ENCODE data around the gene TRIB2. TPM values are rescaled to one million over a fixed set of nuclear protein-coding genes. Genes with fewer than 3 reads are reported as not detected.

The TRIB2 gene
- total and polyA plus RNA-seq, 2 donors (not counting 3 experiments of a cell fraction or from before 2014, with no cell fraction given) = 15.8 to 20.5 TPM

- Histone ChIP-seq H3K9ac (replicated peaks; ENCODE audit: extremely low read depth, insufficient read depth, low read length) (no peak overlapping the region), H3K9me1 (replicated peaks; ENCODE audit: control insufficient read depth, extremely low read depth, insufficient read depth, low read length) (no peaks in the 10 kb centered on the region), H3K9me3 (replicated peaks; ENCODE audit: control insufficient read depth, insufficient read depth, low read length) (no peaks in the 10 kb centered on the region), H3K36me3 (ENCODE audit: control insufficient read depth in 2 of 2, extremely low read depth in 1 of 2, insufficient read depth in 2 of 2, low read length in 2 of 2) (peaks cover 0 to 21% of the 10 kb centered on the region in 2 experiments), H3K4me3 (replicated peaks in 1 of 3; ENCODE audit: insufficient read depth in 1 of 3, low read depth in 1 of 3, low read length in 3 of 3) (no peak overlapping the region), H3K4me1 (ENCODE audit: control insufficient read depth, extremely low read depth, insufficient read depth, low read length) (no peaks in the 10 kb centered on the region), H3K27ac (ENCODE audit: insufficient read depth, low read depth, low read length) (no peak overlapping the region), H2AFZ (ENCODE audit: low read depth, low read length) (no peak overlapping the region), H3K27me3 (ENCODE audit: control insufficient read depth in 2 of 2, insufficient read depth in 2 of 2, low read length in 2 of 2) (no peaks in the 10 kb centered on the region), H3K4me2 (ENCODE audit: insufficient read depth, low read length) (no peak overlapping the region), H3K79me2 (ENCODE audit: control insufficient read depth, insufficient read depth, low read length) (no peaks in the 10 kb centered on the region), H4K20me1 (replicated peaks; ENCODE audit: control insufficient read depth, extremely low read depth, insufficient read depth, low read length) (no peaks in the 10 kb centered on the region)
- TF ChIP-seq MYC (IDR thresholded peaks at IDR 0.05; ENCODE audit: low read depth, low read length) (no peak), POLR2A (IDR thresholded peaks at IDR 0.05; ENCODE audit: low read depth, low read length) (no peak), POLR2AphosphoS5 (IDR thresholded peaks at IDR 0.05; ENCODE audit: insufficient read depth, low read depth, low read length) (no peak), JUN (IDR thresholded peaks at IDR 0.05; ENCODE audit: borderline replicate concordance, insufficient read depth, insufficient read length, low read depth) (no peak), GATA2 (IDR thresholded peaks at IDR 0.05; ENCODE audit: insufficient read depth, insufficient read length, low read depth, low read length) (no peak), EZH2 (IDR thresholded peaks at IDR 0.05; ENCODE audit: borderline replicate concordance, low read depth, low read length, severe bottlenecking) (no peak)
- TF ChIP-seq, protein P1, sequence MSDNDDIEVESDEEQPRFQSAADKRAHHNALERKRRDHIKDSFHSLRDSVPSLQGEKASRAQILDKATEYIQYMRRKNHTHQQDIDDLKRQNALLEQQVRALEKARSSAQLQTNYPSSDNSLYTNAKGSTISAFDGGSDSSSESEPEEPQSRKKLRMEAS (IDR thresholded peaks at IDR 0.05; ENCODE audit: insufficient read depth, insufficient read length) = no peak
- TF ChIP-seq, protein P2, sequence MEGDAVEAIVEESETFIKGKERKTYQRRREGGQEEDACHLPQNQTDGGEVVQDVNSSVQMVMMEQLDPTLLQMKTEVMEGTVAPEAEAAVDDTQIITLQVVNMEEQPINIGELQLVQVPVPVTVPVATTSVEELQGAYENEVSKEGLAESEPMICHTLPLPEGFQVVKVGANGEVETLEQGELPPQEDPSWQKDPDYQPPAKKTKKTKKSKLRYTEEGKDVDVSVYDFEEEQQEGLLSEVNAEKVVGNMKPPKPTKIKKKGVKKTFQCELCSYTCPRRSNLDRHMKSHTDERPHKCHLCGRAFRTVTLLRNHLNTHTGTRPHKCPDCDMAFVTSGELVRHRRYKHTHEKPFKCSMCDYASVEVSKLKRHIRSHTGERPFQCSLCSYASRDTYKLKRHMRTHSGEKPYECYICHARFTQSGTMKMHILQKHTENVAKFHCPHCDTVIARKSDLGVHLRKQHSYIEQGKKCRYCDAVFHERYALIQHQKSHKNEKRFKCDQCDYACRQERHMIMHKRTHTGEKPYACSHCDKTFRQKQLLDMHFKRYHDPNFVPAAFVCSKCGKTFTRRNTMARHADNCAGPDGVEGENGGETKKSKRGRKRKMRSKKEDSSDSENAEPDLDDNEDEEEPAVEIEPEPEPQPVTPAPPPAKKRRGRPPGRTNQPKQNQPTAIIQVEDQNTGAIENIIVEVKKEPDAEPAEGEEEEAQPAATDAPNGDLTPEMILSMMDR (IDR thresholded peaks at IDR 0.05; ENCODE audit: extremely low read depth in 1 of 2, insufficient read depth in 1 of 2, low read depth in 1 of 2, low read length in 2 of 2) = no peak
- intact Hi-C loops (cut with micrococcal nuclease) = no loop called here
- BruUV-seq (replicated peaks) = no TSS peak
- no peak for FAIRE-seq
- dilution Hi-C loops (cut with MboI; ENCODE audit: extremely low pct_ligation_motif_present, low sequenced_read_pairs) = no loop called here
- DNase-seq (ENCODE audit: low read depth, low spot score) = no peak
- ChIA-PET CTCF (no interaction called here), POLR2A (no interaction called here)
Measured at GRCh38 chr2:12730265-12730664, 13.5 kb downstream of the TRIB2 start.
